Retina (tissue), 1 donor: ENCODE measurements around the gene ARL6IP6.
A peak's percentile ranks its signal among the peaks of the same experiment; 100 is the strongest.
"Not testable (repeated sequence)": the region's sequence is repeated elsewhere in the genome, so short reads cannot be mapped to it uniquely, and the experiment has no call there.

Experiments used
- DNase-seq: peaks from one replicate; pipeline ENCODE4 v3.0.0-alpha.2; 2016

Gene ARL6IP6

GRCh38 chr2:152718076-152718908, at the start of gene ARL6IP6:
ARL6IP6 (plus strand) TSS chr2:152718620; CDS start chr2:152718625, 5 bp downstream.
- peak; percentile 100 for DNase-seq

- DNase-seq = no peak
These were observed 44.1 kb upstream of the ARL6IP6 start for GRCh38 chr2:152674334-152674733.

GRCh38 chr2:152676461-152676860, 42.0 kb upstream of the ARL6IP6 start:
- no peak for DNase-seq

GRCh38 chr2:152678808-152679207, 39.6 kb upstream of the ARL6IP6 start:
- no peak for DNase-seq

- peak; percentile 9 for DNase-seq
These were observed 35.8 kb upstream of the ARL6IP6 start for GRCh38 chr2:152682663-152683062.

GRCh38 chr2:152683400-152683799, 35.0 kb upstream of the ARL6IP6 start:
- no peak for DNase-seq

GRCh38 chr2:152686321-152686720, 32.1 kb upstream of the ARL6IP6 start:
- DNase-seq = no peak

GRCh38 chr2:152693033-152693432, 25.4 kb upstream of the ARL6IP6 start:
- DNase-seq = no peak

- no peak for DNase-seq
These were observed 24.2 kb upstream of the ARL6IP6 start for GRCh38 chr2:152694161-152694661.

GRCh38 chr2:152695763-152696162, 22.7 kb upstream of the ARL6IP6 start:
- no peak for DNase-seq

GRCh38 chr2:152696476-152696875, 21.9 kb upstream of the ARL6IP6 start:
- no peak for DNase-seq

- DNase-seq = no peak
These were observed 17.2 kb upstream of the ARL6IP6 start for GRCh38 chr2:152701198-152701597.

- DNase-seq = no peak
These were observed 11.9 kb upstream of the ARL6IP6 start for GRCh38 chr2:152706477-152707021.

- no peak for DNase-seq
These were observed 9.7 kb upstream of the ARL6IP6 start for GRCh38 chr2:152708742-152709141.

- no peak for DNase-seq
These were observed 7.7 kb upstream of the ARL6IP6 start for GRCh38 chr2:152710713-152711112.

- DNase-seq = no peak
These were observed 3.3 kb upstream of the ARL6IP6 start for GRCh38 chr2:152715112-152715511.

GRCh38 chr2:152715854-152716428, 2.5 kb upstream of the ARL6IP6 start:
- no peak for DNase-seq

GRCh38 chr2:152716805-152717227, 1.6 kb upstream of the ARL6IP6 start:
- no peak for DNase-seq

- DNase-seq = peak; percentile 99
These were observed 968 bp upstream of the ARL6IP6 start, which contains the start of gene PRPF40A for GRCh38 chr2:152717228-152718075. PRPF40A (minus strand) TSS chr2:152717461; CDS start chr2:152717439, 22 bp downstream.

GRCh38 chr2:152718909-152719645, 657 bp downstream of the ARL6IP6 start:
- DNase-seq = no peak

GRCh38 chr2:152720794-152721193, 2.4 kb downstream of the ARL6IP6 start:
- no peak for DNase-seq

- DNase-seq = not testable (repeated sequence)
These were observed 4.2 kb downstream of the ARL6IP6 start for GRCh38 chr2:152722639-152723038.
